DOHH2 (cell line): ENCODE data around the gene KCNAB1.

ENCODE experiments used
- CTCF ChIP-seq: fragments of 200-600 bp; sonication (generic); IDR thresholded peaks from one replicate; pipeline ENCODE4 v1.5.1; 2014; ENCODE audit warnings: antibody characterized with exemption, mild to moderate bottlenecking, low read depth, low read length; ENCODE audit not compliant: poor library complexity, severe bottlenecking
- EZH2phosphoT487 ChIP-seq: fragments of 200-600 bp; sonication (generic); IDR thresholded peaks from 2 replicates; pipeline ENCODE4 v1.6.1; 2017; ENCODE audit warnings: borderline replicate concordance, mild to moderate bottlenecking, antibody characterized with exemption, low read length, moderate library complexity, mixed read lengths

DNA sequence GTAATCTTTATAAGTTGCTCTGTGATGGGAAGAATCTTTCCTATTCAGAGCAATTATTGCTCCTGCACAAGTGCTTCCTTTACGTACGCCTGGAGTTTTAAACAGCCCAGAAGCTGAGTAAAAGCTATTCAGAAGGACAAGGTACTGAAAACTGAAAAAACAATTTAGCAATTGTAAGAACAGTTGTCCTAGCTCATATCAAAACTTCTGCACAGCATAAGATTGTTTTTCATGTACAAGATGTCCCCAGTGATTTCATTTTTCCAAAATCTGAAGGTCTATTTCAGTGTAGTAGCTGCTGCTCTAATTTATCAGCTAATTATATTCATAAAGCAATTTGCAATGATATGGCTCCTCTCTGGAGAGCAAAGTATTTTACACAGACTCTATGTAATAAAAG is 23.7 kb downstream of the KCNAB1 start:
- TF ChIP-seq EZH2phosphoT487 (no peak), CTCF (no peak)
